ENCODE data around the gene SFT2D3. TPM values are rescaled to one million over a fixed set of nuclear protein-coding genes. Genes with fewer than 3 reads are reported as not detected.

The SFT2D3 gene
- 7.2 TPM for total RNA-seq

GRCh38 chr2:127701193-127701650, at the start of gene SFT2D3:
SFT2D3 (plus strand) TSS chr2:127701497; CDS start chr2:127701529, 32 bp downstream.
- peak; percentile 94 for DNase-seq (ENCODE audit: low spot score)

- peak; percentile 84 for DNase-seq (ENCODE audit: low spot score)
Measured at GRCh38 chr2:127651971-127652550, 49.2 kb upstream of the SFT2D3 start.

GRCh38 chr2:127652786-127653357, 48.4 kb upstream of the SFT2D3 start:
- no peak for DNase-seq (ENCODE audit: low spot score)

GRCh38 chr2:127653421-127654083, 47.7 kb upstream of the SFT2D3 start:
- DNase-seq (ENCODE audit: low spot score), result no peak

- DNase-seq (ENCODE audit: low spot score), result no peak
Measured at GRCh38 chr2:127654084-127654837, 47.0 kb upstream of the SFT2D3 start.

- DNase-seq (ENCODE audit: low spot score), result no peak
Measured at GRCh38 chr2:127654838-127655175, 46.5 kb upstream of the SFT2D3 start.

- no peak for DNase-seq (ENCODE audit: low spot score)
Measured at GRCh38 chr2:127655209-127656073, 45.9 kb upstream of the SFT2D3 start.

GRCh38 chr2:127656569-127657231, 44.6 kb upstream of the SFT2D3 start:
- no peak for DNase-seq (ENCODE audit: low spot score)

GRCh38 chr2:127657232-127657595, 44.1 kb upstream of the SFT2D3 start:
- no peak for DNase-seq (ENCODE audit: low spot score)

- no peak for DNase-seq (ENCODE audit: low spot score)
Measured at GRCh38 chr2:127658146-127658545, 43.2 kb upstream of the SFT2D3 start.

GRCh38 chr2:127658641-127659407, 42.5 kb upstream of the SFT2D3 start:
- DNase-seq (ENCODE audit: low spot score), result no peak

- DNase-seq (ENCODE audit: low spot score), result no peak
Measured at GRCh38 chr2:127659408-127660290, 41.6 kb upstream of the SFT2D3 start.

GRCh38 chr2:127660291-127660578, 41.1 kb upstream of the SFT2D3 start:
- no peak for DNase-seq (ENCODE audit: low spot score)

GRCh38 chr2:127661072-127661649, 40.1 kb upstream of the SFT2D3 start:
- DNase-seq (ENCODE audit: low spot score), result no peak

GRCh38 chr2:127661949-127662510, 39.3 kb upstream of the SFT2D3 start:
- DNase-seq (ENCODE audit: low spot score), result no peak

GRCh38 chr2:127662937-127663565, 38.2 kb upstream of the SFT2D3 start:
- DNase-seq (ENCODE audit: low spot score), result no peak

GRCh38 chr2:127663566-127664064, 37.7 kb upstream of the SFT2D3 start:
- DNase-seq (ENCODE audit: low spot score), result no peak

Measured in mucosa of gallbladder (tissue), 1 donor.